Parietal lobe (tissue), 2 donors: Measurements from ENCODE around the gene ADAMTS4. TPM values are rescaled to one million over a fixed set of nuclear protein-coding genes. Genes with fewer than 3 reads are reported as not detected.

ENCODE experiments used
- small RNA-seq: library from RNA; depleted of rRNA; stranded (forward); fragments of <200 nt; gene quantifications from one replicate; pipeline ENCODE3, GENCODE V24; 2014; ENCODE audit warnings: low replicate concordance
- total RNA-seq: library from RNA; depleted of rRNA; stranded (reverse); fragments of >200 nt; gene quantifications from one replicate; pipeline ENCODE4 v1.2.3, GENCODE V29; 2014

The ADAMTS4 gene
- 0.31 TPM for total RNA-seq

GRCh38 chr1:161198897-161199431 is at the start of gene ADAMTS4:
Gene ADAMTS4 (minus strand): TSS chr1:161199054. CDS start chr1:161198627, 427 bp downstream.

GRCh38 chr1:161238039-161238473 is 39.2 kb upstream of the ADAMTS4 start, which contains the start of gene NR1I3:
Gene NR1I3 (minus strand): TSS chr1:161238203. CDS start chr1:161236565, 1,638 bp downstream.

GRCh38 chr1:161225534-161226319 is 26.9 kb upstream of the ADAMTS4 start, which contains the start of gene TOMM40L:
Gene TOMM40L (plus strand): TSS chr1:161226060. CDS start chr1:161226490, 430 bp downstream.

GRCh38 chr1:161215076-161215475 is 16.2 kb upstream of the ADAMTS4 start, which contains the start of gene FCER1G:
Gene FCER1G (plus strand): TSS chr1:161215295. CDS start chr1:161215322, 27 bp downstream.

GRCh38 chr1:161201836-161202712 is 3.2 kb upstream of the ADAMTS4 start, which contains the start of gene NDUFS2:
Gene NDUFS2 (plus strand): TSS chr1:161202367. CDS start chr1:161202386, 19 bp downstream.

GRCh38 chr1:161177112-161177935 is 21.5 kb downstream of the ADAMTS4 start, which contains the start of gene B4GALT3:
Gene B4GALT3 (minus strand): TSS chr1:161177507. CDS start chr1:161176060, 1,447 bp downstream.

GRCh38 chr1:161165742-161166668 is 32.8 kb downstream of the ADAMTS4 start, which contains the start of gene PPOX:
Gene PPOX (plus strand): TSS chr1:161166426. CDS start chr1:161166848, 422 bp downstream.

GRCh38 chr1:161159087-161159912 is 39.6 kb downstream of the ADAMTS4 start, which contains the start of gene USP21:
Gene USP21 (plus strand): TSS chr1:161159500. CDS start chr1:161160641, 1,141 bp downstream.

GRCh38 chr1:161153682-161154337 is 45.0 kb downstream of the ADAMTS4 start, which contains the start of gene UFC1:
Gene UFC1 (plus strand): TSS chr1:161153978. CDS start chr1:161153998, 20 bp downstream.

Small RNA genes lying within 50 kb of the gene (small RNA-seq; reads per million reads assigned to genes)
- gene RF01225, result not detected

Other genes with a start within 250 kb of the ADAMTS4 start
- gene ITLN2, start 244.2 kb downstream of the ADAMTS4 start, total RNA-seq, result not detected
- 18.8 TPM for gene F11R, start 177.9 kb downstream of the ADAMTS4 start, total RNA-seq
- gene TSTD1, start 160.1 kb downstream of the ADAMTS4 start, total RNA-seq, result 35.1 TPM
- gene USF1, start 153.1 kb downstream of the ADAMTS4 start, total RNA-seq, result 121 TPM
- 0.31 TPM for gene ARHGAP30, start 129.2 kb downstream of the ADAMTS4 start, total RNA-seq
- gene NECTIN4, start 109.5 kb downstream of the ADAMTS4 start, total RNA-seq, result not detected
- gene KLHDC9, start 100.7 kb downstream of the ADAMTS4 start, total RNA-seq, result 1.6 TPM
- gene PFDN2, start 81.0 kb downstream of the ADAMTS4 start, total RNA-seq, result 30.0 TPM
- 26.3 TPM for gene NIT1, start 80.9 kb downstream of the ADAMTS4 start, total RNA-seq
- 20.0 TPM for gene DEDD, start 66.4 kb downstream of the ADAMTS4 start, total RNA-seq
- gene UFC1, start 45.1 kb downstream of the ADAMTS4 start, total RNA-seq, result 81.1 TPM
- gene USP21, start 39.6 kb downstream of the ADAMTS4 start, total RNA-seq, result 22.2 TPM
- gene PPOX, start 32.6 kb downstream of the ADAMTS4 start, total RNA-seq, result 26.3 TPM
- 20.0 TPM for gene B4GALT3, start 21.5 kb downstream of the ADAMTS4 start, total RNA-seq
- 128 TPM for gene NDUFS2, start 3.3 kb upstream of the ADAMTS4 start, total RNA-seq
- gene FCER1G, start 16.2 kb upstream of the ADAMTS4 start, total RNA-seq, result 3.8 TPM
- not detected for gene APOA2, start 24.6 kb upstream of the ADAMTS4 start, total RNA-seq
- 25.4 TPM for gene TOMM40L, start 27.0 kb upstream of the ADAMTS4 start, total RNA-seq
- not detected for gene NR1I3, start 39.1 kb upstream of the ADAMTS4 start, total RNA-seq
- gene PCP4L1, start 59.7 kb upstream of the ADAMTS4 start, total RNA-seq, result 1.9 TPM
- gene MPZ, start 110.9 kb upstream of the ADAMTS4 start, total RNA-seq, result 2.2 TPM
- gene SDHC, start 115.3 kb upstream of the ADAMTS4 start, total RNA-seq, result 21.6 TPM
- gene CFAP126, start 168.8 kb upstream of the ADAMTS4 start, total RNA-seq, result not detected